Measurements from ENCODE around the gene TMEM120B.

TMEM120B gene

GRCh38 chr12:121830134-121830533 is 117.6 kb downstream of the TMEM120B start:
- no peaks in the 10 kb centered on the region for H3K27me3 ChIP-seq (ENCODE audit: insufficient read depth, low read depth, severe bottlenecking)
- H3K4me3 ChIP-seq (ENCODE audit: low read depth, low read length): no peak overlapping the region
- H3K36me3 ChIP-seq: peaks cover 50% of the 10 kb centered on the region
- no peak for DNase-seq
- TF ChIP-seq, protein P1, sequence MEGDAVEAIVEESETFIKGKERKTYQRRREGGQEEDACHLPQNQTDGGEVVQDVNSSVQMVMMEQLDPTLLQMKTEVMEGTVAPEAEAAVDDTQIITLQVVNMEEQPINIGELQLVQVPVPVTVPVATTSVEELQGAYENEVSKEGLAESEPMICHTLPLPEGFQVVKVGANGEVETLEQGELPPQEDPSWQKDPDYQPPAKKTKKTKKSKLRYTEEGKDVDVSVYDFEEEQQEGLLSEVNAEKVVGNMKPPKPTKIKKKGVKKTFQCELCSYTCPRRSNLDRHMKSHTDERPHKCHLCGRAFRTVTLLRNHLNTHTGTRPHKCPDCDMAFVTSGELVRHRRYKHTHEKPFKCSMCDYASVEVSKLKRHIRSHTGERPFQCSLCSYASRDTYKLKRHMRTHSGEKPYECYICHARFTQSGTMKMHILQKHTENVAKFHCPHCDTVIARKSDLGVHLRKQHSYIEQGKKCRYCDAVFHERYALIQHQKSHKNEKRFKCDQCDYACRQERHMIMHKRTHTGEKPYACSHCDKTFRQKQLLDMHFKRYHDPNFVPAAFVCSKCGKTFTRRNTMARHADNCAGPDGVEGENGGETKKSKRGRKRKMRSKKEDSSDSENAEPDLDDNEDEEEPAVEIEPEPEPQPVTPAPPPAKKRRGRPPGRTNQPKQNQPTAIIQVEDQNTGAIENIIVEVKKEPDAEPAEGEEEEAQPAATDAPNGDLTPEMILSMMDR (IDR thresholded peaks at IDR 0.05; ENCODE audit: low read depth, low read length): no peak
- H3K9me3 ChIP-seq (ENCODE audit: severe bottlenecking): no peaks in the 10 kb centered on the region
- H3K27ac ChIP-seq: no peak overlapping the region

DNA sequence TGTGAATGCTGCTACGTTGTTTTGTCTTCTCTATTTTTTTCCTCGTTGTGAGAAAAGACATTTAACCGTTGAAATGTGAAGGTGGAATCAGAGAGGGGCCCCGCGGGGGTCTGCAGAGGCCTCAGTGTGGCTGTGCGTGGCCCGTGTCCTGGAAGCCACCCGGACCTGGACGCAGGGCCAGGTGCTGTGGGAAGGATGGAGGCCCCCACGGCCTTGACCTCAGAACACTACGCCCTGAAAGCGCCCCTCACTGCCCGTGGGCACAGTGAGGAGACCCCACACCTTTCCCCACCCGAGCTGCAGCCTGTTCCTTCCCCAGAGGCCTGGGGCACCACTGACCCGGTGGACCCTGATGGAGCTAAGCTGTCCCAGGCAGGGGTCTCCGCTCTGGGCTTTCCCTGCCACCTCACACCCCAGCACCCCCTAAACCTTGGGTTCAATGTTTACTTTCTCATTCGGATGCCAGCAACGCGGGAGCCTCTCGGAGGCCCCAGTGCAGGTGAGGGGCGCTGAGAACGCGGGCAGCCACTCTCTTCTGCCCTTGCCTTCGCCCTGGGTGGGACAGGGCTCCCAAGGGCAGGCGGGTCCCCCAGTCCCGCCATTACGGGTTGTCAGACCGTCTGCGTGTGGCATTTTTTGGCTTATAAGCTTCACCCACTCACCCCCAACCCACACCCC is 118.2 kb downstream of the TMEM120B start:
- no peak overlapping the region for H3K27ac ChIP-seq
- no peak for DNase-seq

More for the DNA sequence above, 118.2 kb downstream of the TMEM120B start:
- no peaks in the 10 kb centered on the region for H3K9me3 ChIP-seq (ENCODE audit: severe bottlenecking)
- H3K27me3 ChIP-seq (ENCODE audit: insufficient read depth, low read depth, severe bottlenecking): no peaks in the 10 kb centered on the region
- H3K4me3 ChIP-seq (ENCODE audit: low read depth, low read length): no peak overlapping the region
- peaks cover 47% of the 10 kb centered on the region for H3K36me3 ChIP-seq
- TF ChIP-seq, protein P1 (IDR thresholded peaks at IDR 0.05; ENCODE audit: low read depth, low read length): no peak

All from WERI-Rb-1 (cell line).